LoVo (cell line): ENCODE data around the gene BCAN.

Experiments used
- DNase-seq: peaks from one replicate; pipeline ENCODE4 v3.0.0-alpha.2; 2016; ENCODE audit warnings: low spot score

The BCAN gene

GRCh38 chr1:156698995-156699394 is 57.1 kb downstream of the BCAN start:
- no peak for DNase-seq

- DNase-seq = no peak
Measured at GRCh38 chr1:156700736-156701531, 59.0 kb downstream of the BCAN start.

- no peak for DNase-seq
Measured at GRCh38 chr1:156703336-156703735, 61.4 kb downstream of the BCAN start.

- no peak for DNase-seq
Measured at GRCh38 chr1:156703741-156704140, 61.8 kb downstream of the BCAN start.

- no peak for DNase-seq
Measured at GRCh38 chr1:156704166-156704711, 62.3 kb downstream of the BCAN start.

GRCh38 chr1:156704930-156705320 is 63.0 kb downstream of the BCAN start:
- DNase-seq = no peak

- no peak for DNase-seq
Measured at GRCh38 chr1:156705321-156705917, 63.5 kb downstream of the BCAN start, which contains the start of gene CRABP2. CRABP2 (minus strand) TSS chr1:156705583; CDS start chr1:156705446, 137 bp downstream.

GRCh38 chr1:156705918-156706656 is 64.2 kb downstream of the BCAN start:
- DNase-seq = no peak

- DNase-seq = no peak
Measured at GRCh38 chr1:156706657-156707416, 64.9 kb downstream of the BCAN start.

GRCh38 chr1:156707417-156708217 is 65.7 kb downstream of the BCAN start:
- no peak for DNase-seq

GRCh38 chr1:156708218-156708661 is 66.3 kb downstream of the BCAN start:
- DNase-seq = no peak

- no peak for DNase-seq
Measured at GRCh38 chr1:156709031-156709430, 67.1 kb downstream of the BCAN start.
